Tibial artery (tissue), 4 donors: Measurements from ENCODE around the gene GPR50.

Experiments
- DNase-seq, 2 donors: peaks; one replicate each; pipeline ENCODE4 v3.0.0-alpha.2; 2019
- H3K27ac ChIP-seq, 2 donors: fragments of 200-600 bp; sonication (generic) in 1 of 2; 1 replicate in 1 of 2; 2 replicates in 1 of 2; pipeline ENCODE4 v1.5.1; 2018 to 2019; ENCODE audit warnings: mild to moderate bottlenecking in 1 of 2
- H3K27me3 ChIP-seq, 2 donors: fragments of 200-600 bp; sonication (generic) in 1 of 2; one replicate each; pipeline versions ENCODE4 v1.5.1 to v1.6.0; 2016 to 2019
- H3K36me3 ChIP-seq, 3 donors: fragments of 200-600 bp; sonication (generic) in 2 of 3; one replicate each; pipeline ENCODE4 v1.5.1; 2016 to 2019; ENCODE audit warnings: mild to moderate bottlenecking in 2 of 3
- H3K4me1 ChIP-seq, 4 donors: fragments of 200-600 bp; sonication (generic) in 2 of 4; 1 replicate in 3 of 4; 2 replicates in 1 of 4; pipeline ENCODE4 v1.5.1; 2016 to 2019
- H3K4me3 ChIP-seq, 2 donors: fragments of 200-600 bp; sonication (generic) in 1 of 2; 1 replicate in 1 of 2; 2 replicates in 1 of 2; pipeline ENCODE4 v1.5.1; 2018 to 2019; ENCODE audit warnings: mild to moderate bottlenecking in 2 of 2
- H3K9me3 ChIP-seq, 3 donors: fragments of 200-600 bp; sonication (generic) in 1 of 3; one replicate each; pipeline ENCODE4 v1.5.1; 2016 to 2019
- intact Hi-C: fragments of 100-400 bp; cut with DNase I; formaldehyde crosslinking; loops from one replicate; pipeline ENCODE4 v1.15.0; 2023; ENCODE audit warnings: low total_unique reads
- TF ChIP-seq, protein P1 (sequence below), 2 experiments: fragments of 200-600 bp in 1 of 2; fragments of 450-650 bp in 1 of 2; IDR thresholded peaks; one replicate each; pipeline ENCODE4 v1.5.1; 2017 to 2019; ENCODE audit warnings: antibody characterized with exemption in 2 of 2, mild to moderate bottlenecking in 1 of 2, moderate library complexity in 1 of 2

Gene GPR50

GRCh38 chrX:151155234-151155633 is 21.1 kb upstream of the GPR50 start:
- Histone ChIP-seq H3K27me3 (no peaks in the 10 kb centered on the region), H3K4me1 (no peaks in the 10 kb centered on the region), H3K36me3 (no peaks in the 10 kb centered on the region), H3K27ac (no peak overlapping the region), H3K9me3 (no peaks in the 10 kb centered on the region), H3K4me3 (no peak overlapping the region)
- TF ChIP-seq, protein P1, sequence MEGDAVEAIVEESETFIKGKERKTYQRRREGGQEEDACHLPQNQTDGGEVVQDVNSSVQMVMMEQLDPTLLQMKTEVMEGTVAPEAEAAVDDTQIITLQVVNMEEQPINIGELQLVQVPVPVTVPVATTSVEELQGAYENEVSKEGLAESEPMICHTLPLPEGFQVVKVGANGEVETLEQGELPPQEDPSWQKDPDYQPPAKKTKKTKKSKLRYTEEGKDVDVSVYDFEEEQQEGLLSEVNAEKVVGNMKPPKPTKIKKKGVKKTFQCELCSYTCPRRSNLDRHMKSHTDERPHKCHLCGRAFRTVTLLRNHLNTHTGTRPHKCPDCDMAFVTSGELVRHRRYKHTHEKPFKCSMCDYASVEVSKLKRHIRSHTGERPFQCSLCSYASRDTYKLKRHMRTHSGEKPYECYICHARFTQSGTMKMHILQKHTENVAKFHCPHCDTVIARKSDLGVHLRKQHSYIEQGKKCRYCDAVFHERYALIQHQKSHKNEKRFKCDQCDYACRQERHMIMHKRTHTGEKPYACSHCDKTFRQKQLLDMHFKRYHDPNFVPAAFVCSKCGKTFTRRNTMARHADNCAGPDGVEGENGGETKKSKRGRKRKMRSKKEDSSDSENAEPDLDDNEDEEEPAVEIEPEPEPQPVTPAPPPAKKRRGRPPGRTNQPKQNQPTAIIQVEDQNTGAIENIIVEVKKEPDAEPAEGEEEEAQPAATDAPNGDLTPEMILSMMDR (IDR thresholded peaks at IDR 0.05): no peak
- DNase-seq: no peak
- intact Hi-C loops: no loop called here

DNA sequence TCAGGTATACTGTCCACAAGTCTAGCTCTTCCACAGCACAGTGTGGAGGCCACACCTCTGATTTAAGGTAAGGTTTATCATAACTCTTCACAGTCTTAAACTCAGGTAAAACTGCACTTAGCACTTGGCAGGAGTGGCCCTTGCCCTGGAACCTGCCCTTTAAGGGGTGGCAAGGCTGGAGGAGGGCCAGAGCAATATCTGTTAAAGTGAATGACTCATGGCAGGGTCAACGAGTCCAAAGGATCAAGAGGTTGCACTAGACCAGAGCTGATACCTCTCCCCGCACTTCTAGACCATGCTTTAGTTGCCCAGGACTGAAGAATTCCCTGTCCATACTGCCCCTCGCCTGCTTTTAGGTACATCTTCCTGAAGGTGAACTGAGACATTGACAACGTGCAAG is 14.7 kb upstream of the GPR50 start:
- no peak for DNase-seq
- no peak overlapping the region for H3K27ac ChIP-seq
- no peaks in the 10 kb centered on the region for H3K36me3 ChIP-seq
- H3K27me3 ChIP-seq: no peaks in the 10 kb centered on the region
- H3K9me3 ChIP-seq: no peaks in the 10 kb centered on the region
- intact Hi-C loops: no loop called here
- no peak overlapping the region for H3K4me3 ChIP-seq
- TF ChIP-seq, protein P1 (IDR thresholded peaks at IDR 0.05): no peak
- H3K4me1 ChIP-seq: no peaks in the 10 kb centered on the region

DNA sequence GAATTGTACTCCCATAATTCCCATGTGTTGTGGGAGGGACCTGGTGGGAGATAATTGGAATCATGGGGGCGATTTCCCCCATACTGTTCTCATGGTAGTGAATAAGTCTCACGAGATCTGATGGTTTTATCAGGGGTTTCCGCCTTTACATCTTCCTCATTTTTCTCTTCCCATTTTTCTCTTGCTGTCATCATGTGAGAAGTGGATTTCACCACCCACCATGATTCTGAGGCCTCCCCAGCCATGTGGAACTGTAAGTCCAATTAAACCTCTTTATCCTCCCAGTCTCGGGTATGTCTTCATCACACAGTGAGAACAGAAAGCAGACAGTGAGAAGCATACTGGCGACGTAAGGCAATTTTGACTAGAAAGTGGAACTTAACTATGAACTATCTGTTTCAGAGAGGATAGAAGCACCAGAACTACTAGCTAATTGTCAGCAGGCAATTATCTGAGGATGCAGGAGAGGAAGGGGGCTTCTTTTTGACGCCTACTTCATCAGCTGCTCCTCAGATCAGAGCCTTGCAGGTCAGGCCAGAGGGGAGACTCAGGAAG is 8.5 kb upstream of the GPR50 start:
- Histone ChIP-seq H3K27me3 (no peaks in the 10 kb centered on the region), H3K36me3 (no peaks in the 10 kb centered on the region), H3K27ac (no peak overlapping the region), H3K4me3 (no peak overlapping the region), H3K4me1 (no peaks in the 10 kb centered on the region), H3K9me3 (no peaks in the 10 kb centered on the region)
- TF ChIP-seq, protein P1 (IDR thresholded peaks at IDR 0.05): no peak
- no peak for DNase-seq
- intact Hi-C loops: no loop called here

- intact Hi-C loops: no loop called here
- peaks cover 0 to 3% of the 10 kb centered on the region in 2 donors for H3K27me3 ChIP-seq
- H3K4me1 ChIP-seq: no peaks in the 10 kb centered on the region
- no peak overlapping the region for H3K4me3 ChIP-seq
- H3K36me3 ChIP-seq: no peaks in the 10 kb centered on the region
- no peak for DNase-seq
- H3K9me3 ChIP-seq: no peaks in the 10 kb centered on the region
- TF ChIP-seq, protein P1 (IDR thresholded peaks at IDR 0.05): no peak
- no peak overlapping the region for H3K27ac ChIP-seq
Observed at GRCh38 chrX:151169783-151170182, 6.6 kb upstream of the GPR50 start.

- H3K27ac ChIP-seq: no peak overlapping the region
- peaks cover 0 to 18% (median 11%) of the 10 kb centered on the region in 3 donors for H3K9me3 ChIP-seq
- peaks cover 0 to 40% of the 10 kb centered on the region in 2 donors for H3K27me3 ChIP-seq
- TF ChIP-seq, protein P1 (IDR thresholded peaks at IDR 0.05): no peak
- peaks cover 0 to 14% (median 5%) of the 10 kb centered on the region in 4 donors for H3K4me1 ChIP-seq
- intact Hi-C loops: no loop called here
- no peak overlapping the region for H3K4me3 ChIP-seq
- H3K36me3 ChIP-seq: no peaks in the 10 kb centered on the region
- DNase-seq: no peak
Observed at GRCh38 chrX:151174581-151175282, 1.7 kb upstream of the GPR50 start.
